PC-3 (cell line): ENCODE measurements around the gene MUCL3. TPM values are rescaled to one million over a fixed set of nuclear protein-coding genes. Genes with fewer than 3 reads are reported as not detected.

Source experiments
- ATAC-seq: fragments of 200-7000 bp; cut with Tn5 transposase; 2 replicates; pipeline ENCODE4 v1.9.1; 2020; ENCODE audit warnings: mild to moderate bottlenecking, moderate library complexity
- BruUV-seq: library from RNA; stranded (reverse); fragments of 400-500 nt; replicated peaks from 2 replicates; lab custom pipeline; 2021; lab: Mats Ljungman, UMichigan
- CTCF ChIA-PET: fragments of 300-600 bp; sonication (Branson Sonifier 250); formaldehyde crosslinking; loops from one replicate; lab custom pipeline; 2022; ENCODE audit warnings: antibody characterized with exemption; lab: Charles Lee
- POLR2A ChIA-PET: fragments of 300-600 bp; sonication (Branson Sonifier 250); formaldehyde crosslinking; loops from one replicate; lab custom pipeline; 2022; ENCODE audit warnings: antibody characterized with exemption; ENCODE audit not compliant: unreplicated experiment; lab: Charles Lee
- DNase-seq: peaks from one replicate; pipeline ENCODE4 v3.0.0-alpha.2; 2015
- H2AFZ ChIP-seq: fragments of 300-600 bp; sonication (generic); 2 replicates; pipeline ENCODE4 v1.6.0; 2016; ENCODE audit warnings: antibody characterized with exemption, low read length
- H3F3A ChIP-seq: fragments of 300-600 bp; sonication (generic); one replicate; pipeline ENCODE4 v1.6.0; 2017; ENCODE audit warnings: antibody characterized with exemption, low read length, control low read depth, mild to moderate bottlenecking; ENCODE audit not compliant: unreplicated experiment
- H3K27ac ChIP-seq: fragments of 300-600 bp; sonication (generic); 2 replicates; pipeline ENCODE4 v1.5.1; 2016; ENCODE audit warnings: mild to moderate bottlenecking, low read length
- H3K27me3 ChIP-seq: fragments of 300-600 bp; sonication (generic); 2 replicates; pipeline ENCODE4 v1.6.1; 2016; ENCODE audit warnings: low read length, mixed read lengths
- H3K36me3 ChIP-seq: fragments of 300-600 bp; sonication (generic); 2 replicates; pipeline ENCODE4 v1.6.1; 2016; ENCODE audit warnings: low read depth, mixed run types, low read length, mixed read lengths
- H3K4me1 ChIP-seq: fragments of 300-600 bp; sonication (generic); 2 replicates; pipeline ENCODE4 v1.5.1; 2016; ENCODE audit warnings: low read length; ENCODE audit not compliant: insufficient read depth
- H3K4me2 ChIP-seq: fragments of 300-600 bp; sonication (generic); 2 replicates; pipeline ENCODE4 v1.6.0; 2016; ENCODE audit warnings: low read length
- H3K4me3 ChIP-seq: fragments of 300-600 bp; sonication (generic); 2 replicates; pipeline ENCODE4 v1.5.1; 2016; ENCODE audit warnings: mild to moderate bottlenecking, low read length, mixed read lengths
- H3K79me2 ChIP-seq: fragments of 300-600 bp; sonication (generic); 2 replicates; pipeline ENCODE4 v1.6.1; 2017; ENCODE audit warnings: low read length, mixed read lengths
- H3K9ac ChIP-seq: fragments of 300-600 bp; sonication (generic); 2 replicates; pipeline ENCODE4 v1.6.0; 2016; ENCODE audit warnings: mild to moderate bottlenecking, low read length
- H3K9me2 ChIP-seq: fragments of 300-600 bp; sonication (generic); replicated peaks from 2 replicates; pipeline ENCODE4 v1.6.1; 2016; ENCODE audit warnings: mixed run types, low read length, mixed read lengths
- H3K9me3 ChIP-seq: fragments of 300-600 bp; sonication (generic); 2 replicates; pipeline ENCODE4 v1.6.1; 2016; ENCODE audit warnings: low read length, mixed read lengths
- H4K20me1 ChIP-seq: fragments of 300-600 bp; sonication (generic); 2 replicates; pipeline ENCODE4 v1.6.1; 2016; ENCODE audit warnings: low read length, mixed read lengths
- CTCF ChIP-seq: fragments of 300-600 bp; sonication (generic); conservative IDR thresholded peaks from 2 replicates; pipeline ENCODE4 v1.5.1; 2017; ENCODE audit warnings: antibody characterized with exemption, low read depth, mild to moderate bottlenecking, low read length
- EZH2 ChIP-seq: fragments of 300-600 bp; sonication (generic); IDR thresholded peaks from one replicate; pipeline ENCODE4 v1.6.1; 2017; ENCODE audit warnings: antibody characterized with exemption, mild to moderate bottlenecking, low read length; ENCODE audit not compliant: unreplicated experiment
- EZH2phosphoT487 ChIP-seq: fragments of 300-600 bp; sonication (generic); IDR thresholded peaks from 2 replicates; pipeline ENCODE4 v1.6.1; 2018; ENCODE audit warnings: mild to moderate bottlenecking, antibody characterized with exemption, low read length, borderline replicate concordance
- intact Hi-C: fragments of 100-400 bp; cut with micrococcal nuclease; formaldehyde crosslinking; loops from 2 replicates; pipeline ENCODE4 v1.9.0; 2023
- total RNA-seq: library from RNA; depleted of rRNA; stranded (reverse); fragments of >200 nt; gene quantifications from 2 replicates; pipeline ENCODE4 v1.2.3, GENCODE V29; 2014

Gene MUCL3
- total RNA-seq, 1 experiment from 2014 or later: 0.04 TPM

- peaks cover 53% of the 10 kb centered on the region for H3K36me3 ChIP-seq
- ATAC-seq: no peak
- H3K9me2 ChIP-seq: no peaks in the 10 kb centered on the region
- H3K4me1 ChIP-seq: no peaks in the 10 kb centered on the region
- no peak for DNase-seq
- no peak overlapping the region for H2AFZ ChIP-seq
- TF ChIP-seq EZH2 (no peak), CTCF (no peak), EZH2phosphoT487 (no peak)
- ChIA-PET POLR2A (no interaction called here), CTCF (no interaction called here)
- H3K9ac ChIP-seq: no peak overlapping the region
- intact Hi-C loops: no loop called here
- peaks cover 2% of the 10 kb centered on the region for H3K79me2 ChIP-seq
- no peak overlapping the region for H3K4me2 ChIP-seq
- H3K27me3 ChIP-seq: no peaks in the 10 kb centered on the region
- no peak overlapping the region for H3K27ac ChIP-seq
- H3F3A ChIP-seq: no peaks in the 10 kb centered on the region
- no peaks in the 10 kb centered on the region for H3K9me3 ChIP-seq
- no peak overlapping the region for H3K4me3 ChIP-seq
- H4K20me1 ChIP-seq: no peaks in the 10 kb centered on the region
- BruUV-seq: no TSS peak
Observed at GRCh38 chr6:30894381-30894780, 46.4 kb upstream of the MUCL3 start.

- Histone ChIP-seq H3K4me3 (no peak overlapping the region), H3K36me3 (peaks cover 54% of the 10 kb centered on the region), H3K27ac (no peak overlapping the region), H3K9me3 (no peaks in the 10 kb centered on the region), H4K20me1 (no peaks in the 10 kb centered on the region), H3F3A (no peaks in the 10 kb centered on the region), H3K9me2 (no peaks in the 10 kb centered on the region), H3K79me2 (no peaks in the 10 kb centered on the region), H3K4me1 (no peaks in the 10 kb centered on the region), H3K4me2 (no peak overlapping the region), H3K27me3 (no peaks in the 10 kb centered on the region), H3K9ac (no peak overlapping the region), H2AFZ (no peak overlapping the region)
- ChIA-PET POLR2A (no interaction called here), CTCF (no interaction called here)
- DNase-seq (no peak), ATAC-seq (no peak)
- TF ChIP-seq EZH2phosphoT487 (no peak), EZH2 (no peak), CTCF (no peak)
- BruUV-seq: no TSS peak
- intact Hi-C loops: no loop called here
Observed at GRCh38 chr6:30894935-30895334, 45.8 kb upstream of the MUCL3 start.

- intact Hi-C loops: no loop called here
- H3F3A ChIP-seq: no peaks in the 10 kb centered on the region
- H3K4me2 ChIP-seq: no peak overlapping the region
- H3K27me3 ChIP-seq: no peaks in the 10 kb centered on the region
- BruUV-seq: no TSS peak
- H3K27ac ChIP-seq: no peak overlapping the region
- no peaks in the 10 kb centered on the region for H3K9me2 ChIP-seq
- no peaks in the 10 kb centered on the region for H3K9me3 ChIP-seq
- ATAC-seq (no peak), DNase-seq (no peak)
- ChIA-PET POLR2A (no interaction called here), CTCF (no interaction called here)
- peaks cover 55% of the 10 kb centered on the region for H3K36me3 ChIP-seq
- H3K9ac ChIP-seq: no peak overlapping the region
- no peaks in the 10 kb centered on the region for H3K79me2 ChIP-seq
- H3K4me1 ChIP-seq: no peaks in the 10 kb centered on the region
- TF ChIP-seq CTCF (no peak), EZH2phosphoT487 (no peak), EZH2 (no peak)
- H2AFZ ChIP-seq: no peak overlapping the region
- H4K20me1 ChIP-seq: no peaks in the 10 kb centered on the region
- no peak overlapping the region for H3K4me3 ChIP-seq
Observed at GRCh38 chr6:30895343-30895742, 45.4 kb upstream of the MUCL3 start.
